NOMO-1 (cell line): ENCODE data around the gene PMEL.
"Not testable (repeated sequence)": the region's sequence is repeated elsewhere in the genome, so short reads cannot be mapped to it uniquely, and the experiment has no call there.

Source experiments
- DNase-seq, 2 experiments: peaks; one replicate each; lab custom pipeline; 2025; ENCODE audit not compliant: unreplicated experiment in 2 of 2; lab: John Stamatoyannopoulos, UW

The PMEL gene

GRCh38 chr12:55984861-55985260 lies 19.0 kb upstream of the PMEL start:
- no peak for DNase-seq

GRCh38 chr12:55983232-55983842 lies 17.5 kb upstream of the PMEL start:
- DNase-seq, result peak in 1 of 2 experiments; percentile 31

- DNase-seq, result no peak
These were observed 16.6 kb upstream of the PMEL start for GRCh38 chr12:55982319-55982936.

GRCh38 chr12:55981882-55982281 lies 16.0 kb upstream of the PMEL start:
- not testable (repeated sequence) for DNase-seq

DNA sequence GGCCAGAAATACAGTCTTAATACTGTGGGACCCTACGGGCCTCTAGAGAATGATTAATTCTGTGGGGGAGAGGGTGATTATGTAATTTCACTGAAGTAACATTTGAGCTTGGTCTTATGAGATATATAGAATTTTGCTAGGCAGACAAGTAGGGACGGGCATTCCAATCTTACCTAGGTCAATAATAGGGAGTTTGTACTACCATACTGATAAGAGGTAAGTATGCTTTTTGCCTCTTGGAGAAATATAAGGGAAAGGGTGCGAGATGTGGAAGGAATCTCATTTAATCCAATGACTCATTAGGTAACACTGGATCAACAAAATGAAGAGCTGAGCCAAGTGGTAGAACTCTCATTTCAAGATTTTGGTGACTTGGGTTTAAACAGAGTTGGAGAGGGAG lies 13.2 kb upstream of the PMEL start:
- no peak for DNase-seq

DNA sequence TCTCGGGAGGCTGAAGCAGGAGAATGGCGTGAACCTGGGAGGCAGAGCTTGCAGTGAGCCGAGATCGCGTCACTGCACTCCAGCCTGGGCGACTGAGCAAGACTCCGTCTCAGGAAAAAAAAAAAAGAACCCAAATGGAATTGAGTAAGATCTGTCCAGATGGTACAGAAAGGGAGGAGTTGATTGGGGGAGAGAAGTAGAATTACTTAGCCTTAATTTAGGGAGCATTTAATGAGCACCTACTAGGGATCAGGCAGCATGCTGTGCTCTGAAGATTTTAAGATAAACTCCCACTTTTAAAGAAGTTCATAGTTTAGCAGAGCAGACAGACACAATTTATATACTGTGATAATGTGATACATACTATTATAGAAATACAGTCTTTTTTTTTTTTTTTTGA lies 12.6 kb upstream of the PMEL start:
- no peak for DNase-seq

GRCh38 chr12:55974308-55974730 lies 8.5 kb upstream of the PMEL start:
- DNase-seq, result peak; percentile 30 to 51

GRCh38 chr12:55973599-55974307 lies 7.9 kb upstream of the PMEL start, which contains the start of gene RAB5B:
Gene RAB5B (plus strand): TSS chr12:55974078. CDS start chr12:55986961, 12,883 bp downstream.
- DNase-seq, result peak; percentile 100

GRCh38 chr12:55972911-55973598 lies 7.2 kb upstream of the PMEL start:
- DNase-seq, result no peak

DNA sequence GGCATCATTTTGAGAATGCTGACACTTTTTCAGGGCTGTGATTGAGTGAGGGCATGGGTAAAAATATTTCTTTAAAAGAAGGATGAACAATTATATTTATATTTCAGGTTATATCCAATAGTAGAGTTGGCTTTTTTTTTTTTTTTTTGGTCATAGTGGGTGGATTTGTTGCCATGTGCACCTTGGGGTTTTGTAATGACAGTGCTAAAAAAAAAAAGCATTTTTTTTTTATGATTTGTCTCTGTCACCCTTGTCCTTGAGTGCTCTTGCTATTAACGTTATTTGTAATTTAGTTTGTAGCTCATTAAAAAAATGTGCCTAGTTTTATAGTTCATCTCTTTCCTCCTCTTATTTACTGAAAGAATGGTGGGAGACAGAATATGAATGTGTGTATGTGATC lies 6.6 kb upstream of the PMEL start:
- no peak for DNase-seq

GRCh38 chr12:55972042-55972441 lies 6.2 kb upstream of the PMEL start:
- no peak for DNase-seq

- DNase-seq, result no peak
These were observed 4.9 kb upstream of the PMEL start for GRCh38 chr12:55970775-55971174.

- DNase-seq, result no peak
These were observed 3.5 kb upstream of the PMEL start for GRCh38 chr12:55969356-55969755.

DNA sequence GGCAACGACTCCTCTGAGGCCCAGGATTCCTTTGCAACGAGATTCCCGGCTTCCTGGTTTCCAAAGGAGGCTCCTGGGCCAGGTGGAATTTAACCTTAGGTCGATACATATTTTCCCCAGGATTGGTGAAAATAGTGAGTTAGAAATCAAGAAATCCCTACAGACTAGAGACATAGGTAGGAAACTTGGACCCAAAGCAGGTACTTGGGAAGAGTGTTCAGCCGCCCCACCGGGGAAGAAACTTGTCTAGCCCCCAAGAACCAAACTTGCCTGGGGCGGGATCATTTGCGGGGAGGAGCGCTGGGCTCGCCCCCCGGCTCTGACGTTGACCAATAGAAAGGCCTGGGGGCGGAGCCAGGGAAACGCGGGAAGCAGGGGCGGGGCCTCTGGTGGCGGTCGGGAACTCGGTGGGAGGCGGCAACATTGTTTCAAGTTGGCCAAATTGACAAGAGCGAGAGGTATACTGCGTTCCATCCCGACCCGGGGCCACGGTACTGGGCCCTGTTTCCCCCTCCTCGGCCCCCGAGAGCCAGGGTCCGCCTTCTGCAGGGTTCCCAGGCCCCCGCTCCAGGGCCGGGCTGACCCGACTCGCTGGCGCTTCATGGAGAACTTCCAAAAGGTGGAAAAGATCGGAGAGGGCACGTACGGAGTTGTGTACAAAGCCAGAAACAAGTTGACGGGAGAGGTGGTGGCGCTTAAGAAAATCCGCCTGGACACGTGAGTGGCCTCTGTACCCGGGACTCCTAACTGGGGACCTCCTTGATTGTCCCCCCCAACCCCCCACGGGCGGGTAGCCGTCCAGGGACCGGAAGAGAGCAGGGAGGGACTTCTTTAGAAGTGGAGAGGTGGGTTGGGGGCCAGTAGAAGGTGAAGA lies 803 bp upstream of the PMEL start, which contains the start of gene CDK2:
TSS of gene CDK2 (plus strand) at position 423 of the 874 bp plus-strand sequence. CDS start at position 602, 179 bp downstream.
- DNase-seq, result peak; percentile 77 to 87

DNA sequence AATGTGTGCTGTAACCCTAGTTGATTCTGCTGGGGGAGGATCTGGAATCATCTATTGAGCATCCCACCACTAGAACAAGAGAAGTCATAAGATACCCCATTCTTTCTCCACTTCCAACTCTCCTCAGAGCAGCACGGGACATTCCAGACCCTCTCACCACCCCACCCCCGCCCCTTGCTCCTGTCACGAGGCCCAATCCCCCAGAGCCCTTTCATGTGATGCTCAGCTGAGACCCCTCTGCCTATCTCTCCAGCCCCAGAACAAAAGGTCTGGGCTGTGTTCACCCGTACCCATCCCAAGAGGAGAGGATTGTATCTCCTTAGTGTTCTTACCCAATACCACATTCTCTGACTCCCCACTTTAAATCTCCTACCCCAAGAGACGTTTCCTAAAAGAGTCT lies 602 bp downstream of the PMEL start:
- DNase-seq, result no peak

GRCh38 chr12:55963760-55964159 lies 2.1 kb downstream of the PMEL start:
- no peak for DNase-seq

DNA sequence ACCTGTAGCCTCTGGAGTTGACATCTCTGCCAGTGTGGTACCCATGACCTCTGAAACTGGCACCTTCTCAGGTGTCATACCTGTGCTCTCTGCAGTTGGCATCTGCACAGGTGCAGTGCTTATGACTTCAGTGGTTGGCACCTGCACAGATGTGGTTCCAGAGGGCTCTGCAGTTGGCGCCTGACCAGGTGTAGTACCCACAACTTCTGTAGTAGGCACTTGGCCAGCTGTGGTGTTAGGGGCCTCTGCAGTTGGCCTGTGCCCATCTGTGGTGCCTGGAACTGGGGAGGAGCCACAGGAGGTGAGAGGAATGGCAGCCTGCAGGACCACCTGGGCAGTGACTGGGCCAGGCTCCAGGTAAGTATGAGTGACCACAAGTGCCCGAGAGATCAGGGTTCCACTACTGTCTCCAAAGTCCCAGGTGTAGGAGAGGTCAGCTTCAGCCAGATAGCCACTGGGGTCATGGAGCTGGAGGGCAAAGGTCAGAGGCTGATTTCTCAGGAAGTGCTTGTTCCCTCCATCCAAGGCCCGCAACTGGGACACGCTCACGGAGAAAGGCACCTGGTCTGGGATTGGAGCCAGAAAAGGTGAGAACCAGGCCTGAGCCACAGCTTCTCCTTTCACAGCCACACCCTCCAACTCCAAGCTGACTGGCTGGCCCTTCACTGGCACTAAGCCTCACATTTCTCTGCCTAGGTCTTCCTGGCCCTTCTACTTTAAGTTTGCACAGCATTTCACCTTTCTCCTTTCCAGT lies 8.6 kb downstream of the PMEL start:
- no peak for DNase-seq

GRCh38 chr12:55955800-55956508 lies 9.9 kb downstream of the PMEL start:
- DNase-seq, result no peak

DNA sequence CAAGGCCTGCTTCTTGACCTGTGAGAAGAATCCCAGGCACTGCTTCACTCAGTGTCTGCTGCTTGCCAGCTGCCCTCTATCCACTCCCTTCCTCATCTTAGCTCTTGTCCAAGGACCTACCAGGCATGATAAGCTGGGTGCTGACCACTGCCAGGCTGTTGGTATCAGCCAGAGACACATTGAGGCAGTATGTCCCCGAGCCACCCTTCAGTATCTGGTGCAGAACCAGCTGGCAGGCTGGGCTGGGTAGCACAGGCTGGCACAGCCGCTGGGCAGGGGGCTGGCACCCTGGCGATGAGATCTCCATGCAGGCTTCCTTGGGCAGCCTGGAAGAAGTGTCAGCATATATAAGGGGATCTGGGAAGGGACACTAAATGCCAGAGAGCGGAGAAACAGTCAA lies 10.5 kb downstream of the PMEL start:
- no peak for DNase-seq
